ENCODE measurements around the gene MINDY1. TPM values are rescaled to one million over a fixed set of nuclear protein-coding genes. Genes with fewer than 3 reads are reported as not detected.
A peak's percentile ranks its signal among the peaks of the same experiment; 100 is the strongest.

MINDY1 gene
- total RNA-seq, 1 experiment from 2014 or later = 15.8 TPM

DNA sequence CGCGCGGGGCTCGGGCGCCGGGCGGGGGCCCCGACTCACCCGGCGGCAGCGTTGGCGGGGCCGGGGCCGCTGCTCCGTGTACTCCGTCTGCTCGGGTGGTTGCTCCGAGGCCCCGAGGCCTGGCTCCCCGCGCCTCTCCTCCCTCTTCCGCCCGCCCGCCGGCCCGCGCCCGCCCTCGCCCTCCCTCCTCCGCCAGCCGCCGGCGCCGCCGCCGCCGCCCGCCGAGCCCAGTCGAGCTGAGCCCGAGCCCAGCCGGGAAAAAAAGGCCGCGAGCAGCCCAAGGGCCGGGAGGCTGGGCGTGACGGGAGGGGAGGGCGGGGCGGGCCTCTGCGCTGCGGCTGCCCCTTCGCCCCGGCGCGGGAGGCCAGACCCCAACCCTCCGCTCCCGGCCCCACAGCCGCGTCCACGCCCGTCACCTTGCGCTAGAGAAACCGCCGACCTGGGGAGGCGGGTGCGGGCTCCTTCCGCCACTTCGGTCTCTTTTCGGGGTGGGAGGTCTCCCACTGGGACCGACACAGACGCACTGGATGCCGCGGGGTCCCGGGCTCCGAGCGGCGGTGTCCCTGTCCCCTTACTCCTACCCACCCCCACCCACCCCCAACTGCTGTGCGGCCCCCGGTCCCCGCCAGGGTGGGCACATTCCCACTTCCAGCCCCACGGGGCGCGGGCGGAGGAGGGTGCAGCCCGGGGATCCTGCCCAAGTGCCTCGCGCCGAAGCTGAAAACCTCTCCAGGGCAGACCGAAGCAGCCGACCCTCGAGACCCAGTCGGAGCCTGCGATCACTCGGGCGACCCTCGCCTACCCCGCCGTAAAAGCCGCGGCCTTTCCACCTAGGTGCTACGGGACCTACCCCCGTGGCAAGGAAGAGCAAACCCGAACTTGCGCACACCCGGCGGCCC is 31.9 kb downstream of the MINDY1 start, which contains the start of gene CERS2:
CERS2 (minus strand) TSS at position 256 of the 899 bp plus-strand sequence. CDS start 5,745 bp downstream, outside the sequence.
- TF ChIP-seq SIN3A (IDR thresholded peaks at IDR 0.05; ENCODE audit: borderline replicate concordance, insufficient read depth, low read depth, low read length) (no peak; the same call in 1 of the 2 replicates), TCF7L2 (IDR thresholded peaks at IDR 0.05; ENCODE audit: low read depth, low read length) (no peak), POLR2AphosphoS5 (IDR thresholded peaks at IDR 0.05; ENCODE audit: low read depth, low read length) (peak; percentile 22; the same call in 1 of the 2 replicates)
- TF ChIP-seq, protein P1, sequence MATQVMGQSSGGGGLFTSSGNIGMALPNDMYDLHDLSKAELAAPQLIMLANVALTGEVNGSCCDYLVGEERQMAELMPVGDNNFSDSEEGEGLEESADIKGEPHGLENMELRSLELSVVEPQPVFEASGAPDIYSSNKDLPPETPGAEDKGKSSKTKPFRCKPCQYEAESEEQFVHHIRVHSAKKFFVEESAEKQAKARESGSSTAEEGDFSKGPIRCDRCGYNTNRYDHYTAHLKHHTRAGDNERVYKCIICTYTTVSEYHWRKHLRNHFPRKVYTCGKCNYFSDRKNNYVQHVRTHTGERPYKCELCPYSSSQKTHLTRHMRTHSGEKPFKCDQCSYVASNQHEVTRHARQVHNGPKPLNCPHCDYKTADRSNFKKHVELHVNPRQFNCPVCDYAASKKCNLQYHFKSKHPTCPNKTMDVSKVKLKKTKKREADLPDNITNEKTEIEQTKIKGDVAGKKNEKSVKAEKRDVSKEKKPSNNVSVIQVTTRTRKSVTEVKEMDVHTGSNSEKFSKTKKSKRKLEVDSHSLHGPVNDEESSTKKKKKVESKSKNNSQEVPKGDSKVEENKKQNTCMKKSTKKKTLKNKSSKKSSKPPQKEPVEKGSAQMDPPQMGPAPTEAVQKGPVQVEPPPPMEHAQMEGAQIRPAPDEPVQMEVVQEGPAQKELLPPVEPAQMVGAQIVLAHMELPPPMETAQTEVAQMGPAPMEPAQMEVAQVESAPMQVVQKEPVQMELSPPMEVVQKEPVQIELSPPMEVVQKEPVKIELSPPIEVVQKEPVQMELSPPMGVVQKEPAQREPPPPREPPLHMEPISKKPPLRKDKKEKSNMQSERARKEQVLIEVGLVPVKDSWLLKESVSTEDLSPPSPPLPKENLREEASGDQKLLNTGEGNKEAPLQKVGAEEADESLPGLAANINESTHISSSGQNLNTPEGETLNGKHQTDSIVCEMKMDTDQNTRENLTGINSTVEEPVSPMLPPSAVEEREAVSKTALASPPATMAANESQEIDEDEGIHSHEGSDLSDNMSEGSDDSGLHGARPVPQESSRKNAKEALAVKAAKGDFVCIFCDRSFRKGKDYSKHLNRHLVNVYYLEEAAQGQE (IDR thresholded peaks at IDR 0.05; ENCODE audit: insufficient read depth in 1 of 2, low read depth in 2 of 2, low read length in 1 of 2) = no peak
- TF ChIP-seq, protein P2, sequence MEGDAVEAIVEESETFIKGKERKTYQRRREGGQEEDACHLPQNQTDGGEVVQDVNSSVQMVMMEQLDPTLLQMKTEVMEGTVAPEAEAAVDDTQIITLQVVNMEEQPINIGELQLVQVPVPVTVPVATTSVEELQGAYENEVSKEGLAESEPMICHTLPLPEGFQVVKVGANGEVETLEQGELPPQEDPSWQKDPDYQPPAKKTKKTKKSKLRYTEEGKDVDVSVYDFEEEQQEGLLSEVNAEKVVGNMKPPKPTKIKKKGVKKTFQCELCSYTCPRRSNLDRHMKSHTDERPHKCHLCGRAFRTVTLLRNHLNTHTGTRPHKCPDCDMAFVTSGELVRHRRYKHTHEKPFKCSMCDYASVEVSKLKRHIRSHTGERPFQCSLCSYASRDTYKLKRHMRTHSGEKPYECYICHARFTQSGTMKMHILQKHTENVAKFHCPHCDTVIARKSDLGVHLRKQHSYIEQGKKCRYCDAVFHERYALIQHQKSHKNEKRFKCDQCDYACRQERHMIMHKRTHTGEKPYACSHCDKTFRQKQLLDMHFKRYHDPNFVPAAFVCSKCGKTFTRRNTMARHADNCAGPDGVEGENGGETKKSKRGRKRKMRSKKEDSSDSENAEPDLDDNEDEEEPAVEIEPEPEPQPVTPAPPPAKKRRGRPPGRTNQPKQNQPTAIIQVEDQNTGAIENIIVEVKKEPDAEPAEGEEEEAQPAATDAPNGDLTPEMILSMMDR (IDR thresholded peaks at IDR 0.05) = no peak
- POLR2A ChIA-PET = interaction anchor here (0.6 kb wide), 1 partner anchor 587 kb away, joined by 4 read pairs; no protein-coding TSS in a partner anchor
- intact Hi-C loops (cut with micrococcal nuclease; ENCODE audit: unreplicated experiment) (no loop called here), in situ Hi-C loops (cut with HindIII; ENCODE audit: low pct_unique_long_range_greater_than_20kb, low sequenced_read_pairs) (no loop called here)
- H3K9me3 ChIP-seq (ENCODE audit: control insufficient read depth, insufficient read depth, low read depth, low read length) = no peaks in the 10 kb centered on the region
- peaks cover 70% of the 10 kb centered on the region for H3K4me1 ChIP-seq (ENCODE audit: control insufficient read depth, insufficient read depth, low read length)
- no TSS peak for BruUV-seq (replicated peaks)
- no peak for DNase-seq (ENCODE audit: low read depth, low spot score)
- H3K27ac ChIP-seq (ENCODE audit: low read length) = peak within 1 kb of the TSS; percentile 98
- no peaks in the 10 kb centered on the region; the same call in 1 of the 2 replicates for H3K36me3 ChIP-seq (ENCODE audit: control insufficient read depth, insufficient read depth, low read length)
- no peaks in the 10 kb centered on the region for H3K27me3 ChIP-seq (ENCODE audit: control insufficient read depth, insufficient read depth, low read length)
- H3K4me3 ChIP-seq (ENCODE audit: low read depth in 2 of 2, low read length in 2 of 2) = peak within 1 kb of the TSS; percentile 81 to 89
- CTCF ChIA-PET = interaction anchor here (0.7 kb wide), 1 partner anchor 42 kb away, joined by 7 read pairs; no protein-coding TSS in a partner anchor
- peak; percentile 67 for ATAC-seq

DNA sequence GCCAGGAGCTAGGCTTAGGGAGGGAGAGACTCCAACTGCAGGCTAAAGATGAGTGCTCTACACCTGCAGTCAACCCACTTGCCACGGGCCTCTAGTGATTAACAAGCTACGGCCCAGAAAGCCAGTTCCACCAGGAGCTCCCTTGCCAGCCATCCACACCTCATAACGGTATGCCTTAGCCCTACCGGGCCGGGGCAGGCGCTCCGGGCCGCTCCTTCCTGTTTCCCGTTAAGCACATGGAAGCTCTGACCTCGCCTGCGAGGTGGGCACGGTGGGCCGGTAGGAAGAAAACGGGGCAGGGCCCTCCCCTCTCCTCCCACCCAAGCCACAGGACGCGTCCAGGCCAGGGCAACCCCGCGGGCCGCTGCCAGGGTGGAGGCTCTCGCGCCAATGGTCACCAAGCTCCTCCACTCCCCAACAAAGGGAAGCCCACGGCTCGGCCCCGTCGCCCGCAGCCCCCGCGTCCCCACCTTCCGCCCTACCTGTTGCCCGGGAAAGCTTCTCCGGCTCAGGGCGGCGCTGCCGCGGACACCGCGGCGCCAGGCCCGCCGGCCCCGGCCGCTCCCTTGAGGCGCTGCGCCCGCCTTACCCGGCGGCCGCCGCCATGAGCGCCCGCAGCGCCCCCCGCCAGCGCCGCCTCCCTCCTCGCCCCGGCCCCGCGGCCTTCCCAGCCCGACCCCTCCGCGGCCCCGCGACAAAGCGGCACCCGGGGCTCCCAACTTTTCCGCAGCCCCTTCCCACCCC is 32.7 kb downstream of the MINDY1 start:
- H3K27ac ChIP-seq (ENCODE audit: low read length) = peak overlapping the region; percentile 96
- H3K4me1 ChIP-seq (ENCODE audit: control insufficient read depth, insufficient read depth, low read length) = peaks cover 64% of the 10 kb centered on the region
- H3K9me3 ChIP-seq (ENCODE audit: control insufficient read depth, insufficient read depth, low read depth, low read length) = no peaks in the 10 kb centered on the region
- peak overlapping the region; percentile 81 to 89 for H3K4me3 ChIP-seq (ENCODE audit: low read depth in 2 of 2, low read length in 2 of 2)
- peak; percentile 13; the same call in 1 of the 2 replicates for ATAC-seq
- DNase-seq (ENCODE audit: low read depth, low spot score) = no peak
- no TSS peak for BruUV-seq (replicated peaks)
- peaks cover under 1% of the 10 kb centered on the region for H3K36me3 ChIP-seq (ENCODE audit: control insufficient read depth, insufficient read depth, low read length)
- no peaks in the 10 kb centered on the region for H3K27me3 ChIP-seq (ENCODE audit: control insufficient read depth, insufficient read depth, low read length)
- TF ChIP-seq SIN3A (IDR thresholded peaks at IDR 0.05; ENCODE audit: borderline replicate concordance, insufficient read depth, low read depth, low read length) (no peak), POLR2AphosphoS5 (IDR thresholded peaks at IDR 0.05; ENCODE audit: low read depth, low read length) (no peak), TCF7L2 (IDR thresholded peaks at IDR 0.05; ENCODE audit: low read depth, low read length) (no peak)
- TF ChIP-seq, protein P2 (IDR thresholded peaks at IDR 0.05) = no peak
- TF ChIP-seq, protein P1 (IDR thresholded peaks at IDR 0.05; ENCODE audit: insufficient read depth in 1 of 2, low read depth in 2 of 2, low read length in 1 of 2) = no peak
- ChIA-PET POLR2A (interaction anchor here (0.6 to 0.9 kb wide), 3 partner anchors 32 to 586 kb away, joined by 3 to 4 read pairs (median 3); no protein-coding TSS in a partner anchor), CTCF (interaction anchor here (0.7 kb wide), 1 partner anchor 41 kb away, joined by 7 read pairs; no protein-coding TSS in a partner anchor)
- intact Hi-C loops (cut with micrococcal nuclease; ENCODE audit: unreplicated experiment) (no loop called here), in situ Hi-C loops (cut with HindIII; ENCODE audit: low pct_unique_long_range_greater_than_20kb, low sequenced_read_pairs) (no loop called here)
